HEK293 (cell line): ENCODE results near the gene LMO7.
A peak's percentile ranks its signal among the peaks of the same experiment; 100 is the strongest.

Source experiments
- FEZF1 ChIP-seq: fragments of 450-650 bp; formaldehyde crosslinking; IDR thresholded peaks from 2 replicates; pipeline ENCODE4 v1.5.1; 2016; ENCODE audit warnings: missing biosample characterization, missing genetic modification characterization
- GLI2 ChIP-seq: fragments of 450-650 bp; formaldehyde crosslinking; IDR thresholded peaks from 2 replicates; pipeline ENCODE4; 2017; ENCODE audit warnings: missing biosample characterization, missing genetic modification characterization, low read depth, borderline replicate concordance
- GLIS2 ChIP-seq: fragments of 450-650 bp; formaldehyde crosslinking; IDR thresholded peaks from 2 replicates; pipeline ENCODE4 v1.5.1; 2016; ENCODE audit warnings: missing biosample characterization, missing genetic modification characterization
- HOXC10 ChIP-seq: sonication (generic); formaldehyde crosslinking; IDR thresholded peaks from 2 replicates; pipeline ENCODE4 v1.8.1; 2023; ENCODE audit warnings: mild to moderate bottlenecking, missing genetic modification reagents
- KLF8 ChIP-seq: fragments of 450-650 bp; formaldehyde crosslinking; IDR thresholded peaks from 2 replicates; pipeline ENCODE4 v1.5.1; 2016; ENCODE audit warnings: missing biosample characterization, missing genetic modification characterization
- MZF1 ChIP-seq: fragments of 450-650 bp; formaldehyde crosslinking; IDR thresholded peaks from 2 replicates; pipeline ENCODE4 v1.5.1; 2017; ENCODE audit warnings: missing biosample characterization, missing genetic modification characterization, borderline replicate concordance
- SETDB1 ChIP-seq: IDR thresholded peaks from one replicate; pipeline ENCODE4 v1.6.1; 2017; ENCODE audit warnings: mild to moderate bottlenecking, low read length, moderate library complexity, mixed read lengths; ENCODE audit not compliant: insufficient read length
- SP2 ChIP-seq: fragments of 450-650 bp; formaldehyde crosslinking; IDR thresholded peaks from 2 replicates; pipeline ENCODE4 v1.5.1; 2016; ENCODE audit warnings: missing biosample characterization, missing genetic modification characterization
- SP7 ChIP-seq: fragments of 450-650 bp; formaldehyde crosslinking; IDR thresholded peaks from 2 replicates; pipeline ENCODE4 v1.5.1; 2016; ENCODE audit warnings: missing biosample characterization, missing genetic modification characterization
- ZBTB26 ChIP-seq: fragments of 450-650 bp; formaldehyde crosslinking; optimal IDR thresholded peaks from 2 replicates; pipeline ENCODE3; 2016; ENCODE audit warnings: missing biosample characterization, mild to moderate bottlenecking, missing genetic modification characterization
- ZBTB48 ChIP-seq: fragments of 450-650 bp; formaldehyde crosslinking; IDR thresholded peaks from 2 replicates; pipeline ENCODE4 v1.5.1; 2016; ENCODE audit warnings: missing biosample characterization, missing genetic modification characterization
- ZFP3 ChIP-seq: fragments of 450-650 bp; formaldehyde crosslinking; IDR thresholded peaks from 2 replicates; pipeline ENCODE4 v1.5.1; 2016; ENCODE audit warnings: low read depth, missing biosample characterization, missing genetic modification characterization
- ZFP37 ChIP-seq: fragments of 450-650 bp; formaldehyde crosslinking; IDR thresholded peaks from 2 replicates; pipeline ENCODE4 v1.5.1; 2016; ENCODE audit warnings: missing biosample characterization, missing genetic modification characterization
- ZFP41 ChIP-seq: fragments of 450-650 bp; formaldehyde crosslinking; IDR thresholded peaks from 2 replicates; pipeline ENCODE4 v1.5.1; 2016; ENCODE audit warnings: missing biosample characterization, missing genetic modification characterization, borderline replicate concordance
- ZNF10 ChIP-seq: fragments of 450-650 bp; formaldehyde crosslinking; IDR thresholded peaks from 2 replicates; pipeline ENCODE4 v1.5.1; 2017; ENCODE audit warnings: missing biosample characterization, missing genetic modification characterization
- ZNF114 ChIP-seq: fragments of 450-650 bp; formaldehyde crosslinking; IDR thresholded peaks from 2 replicates; pipeline ENCODE4 v1.5.0; 2017; ENCODE audit warnings: missing biosample characterization, missing genetic modification characterization
- ZNF132 ChIP-seq: fragments of 450-650 bp; formaldehyde crosslinking; IDR thresholded peaks from 2 replicates; pipeline ENCODE4 v1.5.1; 2017; ENCODE audit warnings: missing biosample characterization, missing genetic modification characterization, borderline replicate concordance
- ZNF169 ChIP-seq: fragments of 450-650 bp; formaldehyde crosslinking; IDR thresholded peaks from 2 replicates; pipeline ENCODE4 v1.5.1; 2016; ENCODE audit warnings: missing biosample characterization, missing genetic modification characterization
- ZNF2 ChIP-seq: fragments of 450-650 bp; formaldehyde crosslinking; IDR thresholded peaks from 2 replicates; pipeline ENCODE4 v1.5.1; 2016; ENCODE audit warnings: missing biosample characterization, missing genetic modification characterization
- ZNF501 ChIP-seq: fragments of 450-650 bp; formaldehyde crosslinking; IDR thresholded peaks from 2 replicates; pipeline ENCODE4 v1.5.1; 2016; ENCODE audit warnings: missing biosample characterization, missing genetic modification characterization
- ZNF510 ChIP-seq: fragments of 450-650 bp; formaldehyde crosslinking; IDR thresholded peaks from 2 replicates; pipeline ENCODE4 v1.5.1; 2018; ENCODE audit warnings: mild to moderate bottlenecking, missing genetic modification characterization, missing biosample characterization; ENCODE audit not compliant: insufficient replicate concordance
- ZNF513 ChIP-seq: fragments of 450-650 bp; IDR thresholded peaks from 2 replicates; pipeline ENCODE4 v1.5.1; 2018; ENCODE audit warnings: missing biosample characterization, missing genetic modification characterization
- ZNF530 ChIP-seq: fragments of 450-650 bp; formaldehyde crosslinking; IDR thresholded peaks from 2 replicates; pipeline ENCODE4 v1.5.1; 2016; ENCODE audit warnings: low read depth, missing biosample characterization, missing genetic modification characterization
- ZNF658 ChIP-seq: fragments of 450-650 bp; formaldehyde crosslinking; IDR thresholded peaks from 2 replicates; pipeline ENCODE4; 2016; ENCODE audit warnings: missing biosample characterization, missing genetic modification characterization
- ZNF660 ChIP-seq: fragments of 450-650 bp; IDR thresholded peaks from 2 replicates; pipeline ENCODE4 v1.5.1; 2018; ENCODE audit warnings: missing biosample characterization, mild to moderate bottlenecking, missing genetic modification characterization
- ZNF704 ChIP-seq: fragments of 450-650 bp; formaldehyde crosslinking; IDR thresholded peaks from 2 replicates; pipeline ENCODE4 v1.5.1; 2016; ENCODE audit warnings: missing biosample characterization, missing genetic modification characterization
- ZSCAN16 ChIP-seq: fragments of 450-650 bp; formaldehyde crosslinking; IDR thresholded peaks from 2 replicates; pipeline ENCODE4 v1.5.1; 2016; ENCODE audit warnings: missing biosample characterization, missing genetic modification characterization
- TF ChIP-seq, protein P1 (sequence below): fragments of 450-650 bp; formaldehyde crosslinking; IDR thresholded peaks from 2 replicates; pipeline ENCODE4 v1.5.1; 2016; ENCODE audit warnings: missing biosample characterization, missing genetic modification characterization, low read depth
- TF ChIP-seq, protein P2 (sequence below): fragments of 450-650 bp; formaldehyde crosslinking; IDR thresholded peaks from 2 replicates; pipeline ENCODE4 v1.5.1; 2016; ENCODE audit warnings: missing biosample characterization, missing genetic modification characterization
- TF ChIP-seq, protein P3 (sequence below): fragments of 450-650 bp; formaldehyde crosslinking; IDR thresholded peaks from 2 replicates; pipeline ENCODE4 v1.5.1; 2016; ENCODE audit warnings: missing biosample characterization, missing genetic modification characterization
- TF ChIP-seq, protein P4 (sequence below): sonication (generic); formaldehyde crosslinking; IDR thresholded peaks from 2 replicates; pipeline ENCODE4 v1.8.1; 2022; ENCODE audit warnings: mild to moderate bottlenecking, moderate library complexity, missing genetic modification reagents

LMO7 gene

DNA sequence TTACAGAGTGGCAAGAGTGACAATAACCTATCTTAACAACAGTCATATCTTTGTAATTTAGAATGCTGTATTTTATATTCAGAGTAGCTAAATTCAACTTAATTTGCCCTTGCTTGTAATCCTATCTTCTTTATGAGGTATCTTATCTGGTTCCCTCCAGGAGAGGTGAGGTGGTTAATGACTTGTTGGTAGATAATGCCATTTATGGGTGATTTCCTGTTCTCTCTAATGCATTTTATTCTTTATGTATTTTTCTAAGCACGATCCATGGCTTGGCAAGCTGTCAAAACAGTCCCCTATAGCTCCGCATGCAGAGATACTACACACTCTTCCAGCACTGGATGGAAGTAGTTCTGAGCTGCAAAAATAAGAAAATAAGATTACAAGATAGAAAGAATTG is 267.9 kb downstream of the LMO7 start (continued):
- TF ChIP-seq ZNF132 (tag by site-specific recombination) (no peak), ZNF114 (no peak), ZFP41 (tag by site-specific recombination) (no peak), SP2 (no peak), ZNF658 (no peak), SETDB1 (peak; percentile 29), GLIS2 (no peak), ZNF510 (tag by site-specific recombination) (peak; percentile 12), MZF1 (peak; percentile 87; the same call in 1 of the 2 replicates), SP7 (peak; percentile 66), ZNF704 (tag by site-specific recombination) (no peak), HOXC10 (CRISPR knock-in tag) (no peak), KLF8 (peak; percentile 62; the same call in 1 of the 2 replicates), ZNF501 (tag by site-specific recombination) (no peak), ZNF2 (tag by site-specific recombination) (peak; percentile 47; the same call in 1 of the 2 replicates), ZBTB48 (tag by site-specific recombination) (no peak), FEZF1 (tag by site-specific recombination) (peak; percentile 99), GLI2 (tag by site-specific recombination) (peak; percentile 84), ZFP3 (peak; percentile 28; the same call in 1 of the 2 replicates), ZNF513 (tag by site-specific recombination) (no peak), ZBTB26 (tag by site-specific recombination) (no peak), ZFP37 (tag by site-specific recombination) (peak; percentile 46; the same call in 1 of the 2 replicates), ZSCAN16 (tag by site-specific recombination) (no peak), ZNF660 (tag by site-specific recombination) (no peak), ZNF169 (tag by site-specific recombination) (no peak), ZNF10 (tag by site-specific recombination) (no peak), ZNF530 (tag by site-specific recombination) (no peak)
- TF ChIP-seq, protein P1, sequence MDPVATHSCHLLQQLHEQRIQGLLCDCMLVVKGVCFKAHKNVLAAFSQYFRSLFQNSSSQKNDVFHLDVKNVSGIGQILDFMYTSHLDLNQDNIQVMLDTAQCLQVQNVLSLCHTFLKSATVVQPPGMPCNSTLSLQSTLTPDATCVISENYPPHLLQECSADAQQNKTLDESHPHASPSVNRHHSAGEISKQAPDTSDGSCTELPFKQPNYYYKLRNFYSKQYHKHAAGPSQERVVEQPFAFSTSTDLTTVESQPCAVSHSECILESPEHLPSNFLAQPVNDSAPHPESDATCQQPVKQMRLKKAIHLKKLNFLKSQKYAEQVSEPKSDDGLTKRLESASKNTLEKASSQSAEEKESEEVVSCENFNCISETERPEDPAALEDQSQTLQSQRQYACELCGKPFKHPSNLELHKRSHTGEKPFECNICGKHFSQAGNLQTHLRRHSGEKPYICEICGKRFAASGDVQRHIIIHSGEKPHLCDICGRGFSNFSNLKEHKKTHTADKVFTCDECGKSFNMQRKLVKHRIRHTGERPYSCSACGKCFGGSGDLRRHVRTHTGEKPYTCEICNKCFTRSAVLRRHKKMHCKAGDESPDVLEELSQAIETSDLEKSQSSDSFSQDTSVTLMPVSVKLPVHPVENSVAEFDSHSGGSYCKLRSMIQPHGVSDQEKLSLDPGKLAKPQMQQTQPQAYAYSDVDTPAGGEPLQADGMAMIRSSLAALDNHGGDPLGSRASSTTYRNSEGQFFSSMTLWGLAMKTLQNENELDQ (tag by site-specific recombination), result no peak
- TF ChIP-seq, protein P2, sequence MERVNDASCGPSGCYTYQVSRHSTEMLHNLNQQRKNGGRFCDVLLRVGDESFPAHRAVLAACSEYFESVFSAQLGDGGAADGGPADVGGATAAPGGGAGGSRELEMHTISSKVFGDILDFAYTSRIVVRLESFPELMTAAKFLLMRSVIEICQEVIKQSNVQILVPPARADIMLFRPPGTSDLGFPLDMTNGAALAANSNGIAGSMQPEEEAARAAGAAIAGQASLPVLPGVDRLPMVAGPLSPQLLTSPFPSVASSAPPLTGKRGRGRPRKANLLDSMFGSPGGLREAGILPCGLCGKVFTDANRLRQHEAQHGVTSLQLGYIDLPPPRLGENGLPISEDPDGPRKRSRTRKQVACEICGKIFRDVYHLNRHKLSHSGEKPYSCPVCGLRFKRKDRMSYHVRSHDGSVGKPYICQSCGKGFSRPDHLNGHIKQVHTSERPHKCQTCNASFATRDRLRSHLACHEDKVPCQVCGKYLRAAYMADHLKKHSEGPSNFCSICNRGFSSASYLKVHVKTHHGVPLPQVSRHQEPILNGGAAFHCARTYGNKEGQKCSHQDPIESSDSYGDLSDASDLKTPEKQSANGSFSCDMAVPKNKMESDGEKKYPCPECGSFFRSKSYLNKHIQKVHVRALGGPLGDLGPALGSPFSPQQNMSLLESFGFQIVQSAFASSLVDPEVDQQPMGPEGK (tag by site-specific recombination), result peak; percentile 59; the same call in 1 of the 2 replicates
- TF ChIP-seq, protein P3, sequence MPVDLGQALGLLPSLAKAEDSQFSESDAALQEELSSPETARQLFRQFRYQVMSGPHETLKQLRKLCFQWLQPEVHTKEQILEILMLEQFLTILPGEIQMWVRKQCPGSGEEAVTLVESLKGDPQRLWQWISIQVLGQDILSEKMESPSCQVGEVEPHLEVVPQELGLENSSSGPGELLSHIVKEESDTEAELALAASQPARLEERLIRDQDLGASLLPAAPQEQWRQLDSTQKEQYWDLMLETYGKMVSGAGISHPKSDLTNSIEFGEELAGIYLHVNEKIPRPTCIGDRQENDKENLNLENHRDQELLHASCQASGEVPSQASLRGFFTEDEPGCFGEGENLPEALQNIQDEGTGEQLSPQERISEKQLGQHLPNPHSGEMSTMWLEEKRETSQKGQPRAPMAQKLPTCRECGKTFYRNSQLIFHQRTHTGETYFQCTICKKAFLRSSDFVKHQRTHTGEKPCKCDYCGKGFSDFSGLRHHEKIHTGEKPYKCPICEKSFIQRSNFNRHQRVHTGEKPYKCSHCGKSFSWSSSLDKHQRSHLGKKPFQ (tag by site-specific recombination), result peak; percentile 86
- TF ChIP-seq, protein P4, sequence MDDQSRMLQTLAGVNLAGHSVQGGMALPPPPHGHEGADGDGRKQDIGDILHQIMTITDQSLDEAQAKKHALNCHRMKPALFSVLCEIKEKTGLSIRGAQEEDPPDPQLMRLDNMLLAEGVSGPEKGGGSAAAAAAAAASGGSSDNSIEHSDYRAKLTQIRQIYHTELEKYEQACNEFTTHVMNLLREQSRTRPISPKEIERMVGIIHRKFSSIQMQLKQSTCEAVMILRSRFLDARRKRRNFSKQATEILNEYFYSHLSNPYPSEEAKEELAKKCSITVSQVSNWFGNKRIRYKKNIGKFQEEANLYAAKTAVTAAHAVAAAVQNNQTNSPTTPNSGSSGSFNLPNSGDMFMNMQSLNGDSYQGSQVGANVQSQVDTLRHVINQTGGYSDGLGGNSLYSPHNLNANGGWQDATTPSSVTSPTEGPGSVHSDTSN (CRISPR knock-in tag), result no peak
